Osteocyte (in vitro differentiated cells): ENCODE measurements around the gene PDK4. TPM values are rescaled to one million over a fixed set of nuclear protein-coding genes. Genes with fewer than 3 reads are reported as not detected.
"Not testable (repeated sequence)": the region's sequence is repeated elsewhere in the genome, so short reads cannot be mapped to it uniquely, and the experiment has no call there.

Experiments used
- DNase-seq: peaks from one replicate; pipeline ENCODE4 v3.0.0; 2021; ENCODE audit warnings: mixed read lengths; ENCODE audit not compliant: unreplicated experiment; ENCODE audit errors: extremely low spot score
- H3K27ac Mint-ChIP-seq: one replicate; pipeline ENCODE4 v1.8.0; 2021; ENCODE audit warnings: mild to moderate bottlenecking, mixed read lengths; ENCODE audit not compliant: unreplicated experiment
- H3K27me3 Mint-ChIP-seq: one replicate; pipeline ENCODE4 v1.8.0; 2021; ENCODE audit warnings: mixed read lengths; ENCODE audit not compliant: unreplicated experiment
- H3K36me3 Mint-ChIP-seq: one replicate; pipeline ENCODE4 v1.8.0; 2021; ENCODE audit warnings: mixed read lengths; ENCODE audit not compliant: unreplicated experiment
- H3K4me1 Mint-ChIP-seq: one replicate; pipeline ENCODE4 v1.8.0; 2021; ENCODE audit warnings: mixed read lengths; ENCODE audit not compliant: unreplicated experiment
- H3K4me3 Mint-ChIP-seq: one replicate; pipeline ENCODE4 v1.8.0; 2021; ENCODE audit warnings: mild to moderate bottlenecking, moderate library complexity, mixed read lengths; ENCODE audit not compliant: unreplicated experiment
- H3K9me3 Mint-ChIP-seq: one replicate; pipeline ENCODE4 v1.8.0; 2021; ENCODE audit warnings: mixed read lengths; ENCODE audit not compliant: unreplicated experiment
- CTCF ChIP-seq: fragments of 200-600 bp; sonication (generic); IDR thresholded peaks from 2 replicates; pipeline ENCODE4 v1.5.0; 2021; ENCODE audit warnings: antibody characterized with exemption, mild to moderate bottlenecking, moderate library complexity
- total RNA-seq: library from RNA; stranded (reverse); gene quantifications from 2 replicates; pipeline ENCODE4 v1.2.1, GENCODE V29; 2021

PDK4 gene
- total RNA-seq, 1 donor from 2014 or later: 0.56 TPM

- DNase-seq: no peak
- no peaks in the 10 kb centered on the region for H3K36me3 Mint-ChIP-seq
- H3K27ac Mint-ChIP-seq: no peak overlapping the region
- H3K9me3 Mint-ChIP-seq: peaks cover 15% of the 10 kb centered on the region
- TF ChIP-seq CTCF: no peak
- H3K4me1 Mint-ChIP-seq: peaks cover 27% of the 10 kb centered on the region
- H3K27me3 Mint-ChIP-seq: peaks cover 15% of the 10 kb centered on the region
- H3K4me3 Mint-ChIP-seq: no peak overlapping the region
These were observed 14.9 kb upstream of the PDK4 start for GRCh38 chr7:95611224-95611623.

- Mint-ChIP-seq H3K4me1 (peaks cover 27% of the 10 kb centered on the region), H3K27me3 (peaks cover 5% of the 10 kb centered on the region), H3K4me3 (no peak overlapping the region), H3K27ac (peak overlapping the region; percentile 90), H3K36me3 (no peaks in the 10 kb centered on the region), H3K9me3 (peaks cover 4% of the 10 kb centered on the region)
- no peak for DNase-seq
- TF ChIP-seq CTCF: no peak
These were observed 13.1 kb upstream of the PDK4 start for GRCh38 chr7:95609277-95609971.

- H3K27ac Mint-ChIP-seq: peak overlapping the region; percentile 90
- H3K36me3 Mint-ChIP-seq: no peaks in the 10 kb centered on the region
- H3K4me1 Mint-ChIP-seq: peaks cover 27% of the 10 kb centered on the region
- DNase-seq: peak; percentile 89
- peak overlapping the region; percentile 49 for H3K4me3 Mint-ChIP-seq
- TF ChIP-seq CTCF: no peak
- H3K9me3 Mint-ChIP-seq: no peaks in the 10 kb centered on the region
- peaks cover 5% of the 10 kb centered on the region for H3K27me3 Mint-ChIP-seq
These were observed 12.2 kb upstream of the PDK4 start for GRCh38 chr7:95608359-95609173.

GRCh38 chr7:95607561-95607960 lies 11.2 kb upstream of the PDK4 start:
- peak overlapping the region; percentile 90 for H3K27ac Mint-ChIP-seq
- H3K36me3 Mint-ChIP-seq: no peaks in the 10 kb centered on the region
- H3K9me3 Mint-ChIP-seq: no peaks in the 10 kb centered on the region
- no peak for TF ChIP-seq CTCF
- DNase-seq: no peak
- H3K4me3 Mint-ChIP-seq: no peak overlapping the region
- peaks cover 8% of the 10 kb centered on the region for H3K27me3 Mint-ChIP-seq
- peaks cover 27% of the 10 kb centered on the region for H3K4me1 Mint-ChIP-seq

GRCh38 chr7:95605275-95605674 lies 9.0 kb upstream of the PDK4 start:
- no peak for TF ChIP-seq CTCF
- no peaks in the 10 kb centered on the region for H3K36me3 Mint-ChIP-seq
- H3K9me3 Mint-ChIP-seq: no peaks in the 10 kb centered on the region

GRCh38 chr7:95604811-95605210 lies 8.5 kb upstream of the PDK4 start:
- H3K4me3 Mint-ChIP-seq, H3K36me3 Mint-ChIP-seq, H3K9me3 Mint-ChIP-seq, DNase-seq, H3K27ac Mint-ChIP-seq: not testable (repeated sequence)
- H3K4me1 Mint-ChIP-seq: peaks cover 23% of the 10 kb centered on the region
- H3K27me3 Mint-ChIP-seq: peaks cover 23% of the 10 kb centered on the region

More at GRCh38 chr7:95605275-95605674, 9.0 kb upstream of the PDK4 start:
- no peak for DNase-seq
- peaks cover 27% of the 10 kb centered on the region for H3K4me1 Mint-ChIP-seq
- no peak overlapping the region for H3K4me3 Mint-ChIP-seq
- no peak overlapping the region for H3K27ac Mint-ChIP-seq
- peaks cover 20% of the 10 kb centered on the region for H3K27me3 Mint-ChIP-seq

GRCh38 chr7:95604397-95604796 lies 8.1 kb upstream of the PDK4 start:
- H3K9me3 Mint-ChIP-seq, H3K36me3 Mint-ChIP-seq, H3K27ac Mint-ChIP-seq, H3K4me3 Mint-ChIP-seq, DNase-seq: not testable (repeated sequence)
- Mint-ChIP-seq H3K4me1 (peaks cover 19% of the 10 kb centered on the region), H3K27me3 (peaks cover 25% of the 10 kb centered on the region)
